GM21619 (cell line): Measurements from ENCODE around the gene LRRC70.
"Not testable (repeated sequence)": the region's sequence is repeated elsewhere in the genome, so short reads cannot be mapped to it uniquely, and the experiment has no call there.

Experiments used
- ATAC-seq: cut with Tn5 transposase; IDR thresholded peaks from one replicate; pipeline ENCODE4 v1.9.1; 2021; ENCODE audit not compliant: unreplicated experiment

The LRRC70 gene

DNA sequence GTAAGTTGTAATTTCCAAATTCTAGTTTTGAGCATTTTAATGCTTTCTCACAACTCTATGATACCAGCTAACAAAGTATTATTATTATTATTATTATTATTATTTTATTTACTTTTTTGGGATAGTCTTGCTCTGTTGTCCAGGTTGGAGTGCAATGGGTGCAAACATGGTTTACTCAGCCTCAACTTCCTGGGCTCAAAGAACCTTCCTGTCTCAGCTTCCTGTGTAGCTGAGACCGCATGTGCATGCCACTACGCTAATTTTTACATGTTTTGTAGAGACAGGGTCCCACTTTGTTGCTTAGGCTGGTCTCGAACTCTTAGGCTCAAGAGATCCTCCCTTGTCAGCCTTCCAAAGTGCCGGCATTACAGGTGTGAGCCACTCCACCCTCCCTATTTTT is 27.0 kb downstream of the LRRC70 start:
- no peak for ATAC-seq

- ATAC-seq: no peak
Observed at GRCh38 chr5:62606878-62607277, 28.3 kb downstream of the LRRC70 start.

GRCh38 chr5:62607615-62608014 is 29.0 kb downstream of the LRRC70 start:
- ATAC-seq: no peak

DNA sequence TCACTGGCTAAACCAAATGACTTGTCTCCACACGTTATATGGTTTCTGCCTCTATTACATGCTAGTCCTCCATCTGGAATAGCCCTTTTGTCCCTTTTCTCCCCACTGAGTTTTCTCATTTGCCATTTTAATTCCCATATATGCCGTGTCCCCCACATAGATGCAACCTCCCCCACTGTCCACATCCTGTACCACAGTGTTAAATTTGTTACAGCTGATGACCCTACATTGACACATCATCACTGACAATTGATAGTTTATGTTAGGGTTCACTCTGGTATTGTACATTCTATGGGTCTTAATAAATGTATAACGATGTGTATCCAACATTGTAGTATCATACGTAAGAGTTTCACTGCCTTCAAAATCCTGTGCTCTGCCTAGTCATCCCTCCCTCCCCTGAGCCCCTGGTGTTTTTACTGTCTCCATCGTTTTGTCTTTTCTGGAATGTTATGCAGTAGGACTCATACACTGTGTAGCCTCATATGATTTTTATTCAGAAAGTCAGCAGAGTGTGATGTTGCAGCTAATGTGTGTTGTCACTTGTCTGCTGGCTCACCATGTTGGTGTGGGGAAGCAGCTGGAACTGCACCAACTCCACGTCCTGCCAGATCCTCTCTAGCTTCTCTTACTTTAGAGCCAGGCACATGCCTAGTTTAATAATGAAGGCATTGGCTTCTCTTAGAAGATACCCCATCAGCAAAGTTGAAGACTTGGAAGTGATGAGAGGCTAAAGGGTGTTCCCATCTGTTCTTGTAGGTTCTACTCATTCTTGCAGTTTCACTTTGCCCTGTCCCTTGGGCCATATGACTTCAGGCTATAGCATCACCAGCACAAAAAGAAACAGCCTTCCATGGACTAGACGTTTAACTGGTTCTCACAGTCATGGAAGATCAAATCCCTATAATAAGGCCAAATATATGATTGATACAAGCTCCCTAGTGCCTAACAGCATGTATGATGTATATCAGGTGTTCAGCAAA is 30.2 kb downstream of the LRRC70 start:
- ATAC-seq: no peak

- ATAC-seq: no peak
Observed at GRCh38 chr5:62614355-62614754, 35.7 kb downstream of the LRRC70 start.

GRCh38 chr5:62616615-62617277 is 38.1 kb downstream of the LRRC70 start:
- no peak for ATAC-seq

DNA sequence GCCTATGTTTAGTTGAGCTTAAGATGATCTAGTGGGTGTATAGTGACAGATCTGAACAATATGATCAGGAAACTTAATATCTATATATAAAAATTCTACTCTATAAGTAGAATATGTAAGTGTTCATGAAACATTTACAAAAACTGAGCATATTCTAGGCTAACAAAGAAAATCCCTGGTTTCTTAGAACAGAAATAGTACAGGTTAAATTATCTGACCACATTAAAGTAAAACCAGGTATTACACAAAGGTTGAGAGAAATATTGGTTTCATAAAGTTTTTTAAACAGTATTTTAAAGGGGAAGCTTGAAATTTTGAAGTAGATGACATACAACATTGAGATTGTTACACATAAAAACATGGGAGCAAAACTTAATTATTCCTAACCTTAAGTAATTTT is 39.3 kb downstream of the LRRC70 start:
- ATAC-seq: no peak

GRCh38 chr5:62620761-62621160 is 42.1 kb downstream of the LRRC70 start:
- ATAC-seq: no peak

DNA sequence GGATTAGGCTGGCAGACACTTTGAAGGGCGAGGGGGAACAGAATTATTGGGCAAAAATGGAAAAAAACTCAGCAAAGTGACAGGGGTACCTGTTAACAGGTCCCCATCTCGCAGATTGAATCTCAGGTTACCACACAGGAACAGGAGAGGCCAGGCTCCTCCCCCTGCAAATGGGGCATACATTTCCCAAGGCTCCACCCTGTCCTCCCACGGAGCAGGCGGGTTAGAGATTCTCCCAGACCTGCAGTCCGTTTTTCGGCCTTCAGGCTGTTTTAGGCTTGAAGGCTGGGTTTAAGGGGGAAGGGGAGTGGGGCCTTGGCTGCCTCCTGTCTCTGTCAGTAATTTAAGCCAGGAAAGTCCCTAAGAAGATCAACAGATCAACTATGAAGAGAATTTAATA is 42.7 kb downstream of the LRRC70 start:
- no peak for ATAC-seq

DNA sequence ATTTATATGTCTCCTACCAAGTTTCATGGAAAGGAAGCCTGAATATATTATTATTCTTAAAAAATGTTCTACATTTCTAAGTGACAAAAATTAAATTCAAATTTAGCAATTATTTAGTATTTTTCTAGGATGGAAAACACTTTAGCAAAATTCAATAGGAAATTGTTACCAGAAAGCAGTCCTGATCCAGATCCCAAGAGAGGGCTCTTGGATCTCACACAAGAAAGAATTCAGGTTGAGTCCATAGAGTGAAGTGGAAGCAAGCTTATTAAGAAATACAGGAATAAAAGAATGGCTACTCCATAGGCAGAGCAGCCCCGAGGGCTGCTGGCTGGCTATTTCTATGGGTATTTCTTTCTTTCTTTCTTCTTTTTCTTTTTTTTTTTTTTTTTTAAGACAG is 44.7 kb downstream of the LRRC70 start:
- ATAC-seq: no peak

- not testable (repeated sequence) for ATAC-seq
Observed at GRCh38 chr5:62624436-62624835, 45.8 kb downstream of the LRRC70 start.

GRCh38 chr5:62626534-62626933 is 47.9 kb downstream of the LRRC70 start:
- ATAC-seq: no peak

GRCh38 chr5:62627121-62627520 is 48.5 kb downstream of the LRRC70 start:
- no peak for ATAC-seq

- no peak for ATAC-seq
Observed at GRCh38 chr5:62627901-62628300, 49.3 kb downstream of the LRRC70 start.
